ENCODE data around the gene PFDN1. TPM values are rescaled to one million over a fixed set of nuclear protein-coding genes. Genes with fewer than 3 reads are reported as not detected.

Gene PFDN1
- total RNA-seq, 4 donors from 2014 or later: 42.7 to 102 (median 70.9) TPM

GRCh38 chr5:140221697-140222223 lies 81.1 kb downstream of the PFDN1 start:
- no peak overlapping the region for H3K4me3 ChIP-seq
- H3K4me1 ChIP-seq: peaks cover 0 to 4% of the 10 kb centered on the region in 2 donors
- TF ChIP-seq POLR2A (IDR thresholded peaks at IDR 0.05) (no peak), CTCF (IDR thresholded peaks at IDR 0.05) (no peak)
- no peaks in the 10 kb centered on the region for H3K36me3 ChIP-seq
- peak overlapping the region; percentile 13 to 23 for H3K27ac ChIP-seq
- intact Hi-C loops (cut with DNase I; ENCODE audit: low total_unique reads): no loop called here
- no peaks in the 10 kb centered on the region for H3K9me3 ChIP-seq
- DNase-seq: no peak
- no peaks in the 10 kb centered on the region for H3K27me3 ChIP-seq

- Histone ChIP-seq H3K27me3 (no peaks in the 10 kb centered on the region), H3K27ac (no peak overlapping the region), H3K9me3 (no peaks in the 10 kb centered on the region), H3K36me3 (no peaks in the 10 kb centered on the region), H3K4me1 (peaks cover 0 to 4% of the 10 kb centered on the region in 2 donors), H3K4me3 (no peak overlapping the region)
- intact Hi-C loops (cut with DNase I; ENCODE audit: low total_unique reads): no loop called here
- no peak for DNase-seq
- TF ChIP-seq CTCF (IDR thresholded peaks at IDR 0.05): no peak
These were observed 82.2 kb downstream of the PFDN1 start for GRCh38 chr5:140220698-140221064.

DNA sequence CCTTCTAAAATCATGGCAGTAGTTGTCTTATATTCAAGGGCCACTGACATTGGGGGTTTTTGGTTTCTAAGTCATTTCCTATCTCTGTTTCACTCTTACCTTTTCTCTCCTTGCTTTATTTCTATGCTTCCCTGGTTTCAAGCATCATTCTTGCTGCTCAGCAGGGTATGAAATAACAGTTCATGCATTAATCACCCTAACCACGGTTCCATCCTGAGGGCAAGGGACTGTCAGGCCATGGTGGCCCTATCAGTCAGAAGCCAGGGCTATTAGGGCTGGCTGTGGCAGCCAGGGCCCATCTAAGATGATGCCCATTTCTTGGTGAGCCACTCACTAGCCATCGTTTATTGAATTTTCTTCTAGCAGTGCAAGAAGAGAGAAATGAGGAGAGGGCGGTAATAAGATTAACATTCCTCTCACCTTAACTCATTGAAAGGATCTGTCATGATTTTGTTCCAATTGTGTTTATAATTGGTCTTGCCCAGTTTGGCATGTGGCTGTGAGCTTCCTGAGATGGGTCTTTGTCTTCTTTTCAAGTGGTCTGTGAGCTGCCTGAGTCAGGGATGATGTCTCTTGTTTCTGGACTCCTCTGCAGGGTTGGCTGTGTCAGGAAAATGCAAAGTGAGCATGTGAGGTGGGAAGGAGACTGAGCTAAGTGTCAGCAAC lies 82.7 kb downstream of the PFDN1 start:
- peaks cover 0 to 4% of the 10 kb centered on the region in 2 donors for H3K4me1 ChIP-seq
- H3K4me3 ChIP-seq: no peak overlapping the region
- H3K27ac ChIP-seq: no peak overlapping the region
- DNase-seq: no peak
- intact Hi-C loops (cut with DNase I; ENCODE audit: low total_unique reads): no loop called here
- no peaks in the 10 kb centered on the region for H3K27me3 ChIP-seq
- H3K9me3 ChIP-seq: no peaks in the 10 kb centered on the region
- no peaks in the 10 kb centered on the region for H3K36me3 ChIP-seq
- TF ChIP-seq POLR2A (IDR thresholded peaks at IDR 0.05): no peak
- no peak for TF ChIP-seq CTCF (IDR thresholded peaks at IDR 0.05)

DNA sequence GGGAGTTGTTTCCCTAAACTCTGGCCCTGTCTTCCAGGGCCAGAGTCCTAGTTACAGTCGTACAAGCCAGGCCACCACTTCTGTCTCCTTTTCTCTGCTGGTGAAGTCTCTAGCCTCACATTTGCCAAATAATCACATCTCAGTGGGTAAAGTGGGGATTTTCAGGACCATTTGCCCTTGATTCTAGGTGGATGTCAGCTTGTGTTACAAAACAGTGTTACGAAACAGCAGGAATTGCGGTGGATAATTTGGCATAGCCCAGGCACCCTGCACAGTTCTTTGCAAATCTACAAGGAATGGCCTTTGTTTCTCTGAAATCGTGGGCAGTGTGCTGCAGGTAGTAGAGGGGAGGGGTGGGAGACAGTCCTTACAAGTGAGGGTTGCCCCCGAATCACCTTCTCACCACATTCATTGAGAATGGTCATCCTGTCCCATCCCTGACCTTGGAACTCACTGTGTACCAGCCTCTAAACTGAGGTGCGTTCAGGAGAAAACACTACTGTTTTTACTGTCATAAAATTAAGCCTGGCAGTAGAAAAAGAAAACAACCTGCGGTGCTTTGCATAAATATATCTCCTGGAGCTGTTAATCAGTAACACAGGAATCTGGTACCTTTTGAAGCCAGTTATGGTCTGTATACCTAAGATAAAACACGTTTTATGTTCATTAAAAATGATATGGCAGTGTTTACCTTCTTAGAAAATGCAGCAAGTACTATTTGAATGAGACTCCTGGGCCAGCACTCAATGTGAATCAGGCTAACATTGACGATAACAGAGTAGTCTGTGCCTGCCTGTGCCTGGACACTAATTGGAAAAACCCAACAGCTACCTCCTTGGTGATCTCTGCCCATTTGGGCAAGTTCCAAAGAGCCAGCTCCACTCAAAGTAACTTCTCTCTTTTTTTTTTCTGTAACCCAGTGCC lies 83.6 kb downstream of the PFDN1 start:
- Histone ChIP-seq H3K27ac (no peak overlapping the region), H3K4me3 (no peak overlapping the region), H3K36me3 (no peaks in the 10 kb centered on the region), H3K4me1 (peaks cover 0 to 4% of the 10 kb centered on the region in 2 donors), H3K27me3 (no peaks in the 10 kb centered on the region), H3K9me3 (no peaks in the 10 kb centered on the region)
- TF ChIP-seq POLR2A (IDR thresholded peaks at IDR 0.05): no peak
- TF ChIP-seq CTCF (IDR thresholded peaks at IDR 0.05): no peak
- DNase-seq: no peak
- intact Hi-C loops (cut with DNase I; ENCODE audit: low total_unique reads): no loop called here

All from uterus (tissue), 4 donors.